ENCODE data around the gene PIP5K1B. TPM values are rescaled to one million over a fixed set of nuclear protein-coding genes. Genes with fewer than 3 reads are reported as not detected.

The PIP5K1B gene
- total RNA-seq, 1 experiment from 2014 or later = 3.4 TPM

DNA sequence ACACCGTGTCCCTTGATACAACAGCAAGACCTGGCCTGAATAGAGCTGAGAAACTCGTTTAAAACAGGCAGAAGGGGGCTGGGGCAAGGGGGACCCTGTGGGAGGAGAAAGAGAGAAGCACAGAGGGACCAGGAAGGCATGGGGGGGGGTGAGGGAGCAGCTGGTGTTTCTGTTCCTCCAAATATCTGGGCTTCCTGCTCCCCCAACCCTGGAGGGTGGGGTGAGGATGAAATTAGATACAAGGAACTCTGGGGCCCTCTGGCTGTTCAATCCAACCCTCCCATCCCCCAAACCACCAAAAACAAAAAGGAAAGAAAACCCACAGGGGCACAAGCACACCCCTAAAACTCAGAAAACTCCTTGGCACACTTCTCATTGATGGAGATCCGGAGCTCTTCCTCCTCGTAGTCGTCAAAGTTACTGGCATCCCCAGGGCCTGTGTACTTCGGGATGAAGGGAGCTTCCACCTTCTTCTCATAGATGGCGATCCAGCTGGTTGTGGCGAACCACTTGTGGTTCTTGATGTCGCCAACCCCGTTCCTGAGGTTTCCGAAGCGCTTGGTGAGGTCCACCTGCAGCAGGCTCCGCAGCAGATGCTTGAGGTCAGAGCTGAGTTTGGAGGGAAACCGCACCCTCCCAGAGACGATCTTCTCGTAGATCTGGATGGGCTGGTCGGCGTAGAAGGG lies 307.8 kb downstream of the PIP5K1B start:
- no peak for DNase-seq (ENCODE audit: extremely low read depth, low read depth)

DNA sequence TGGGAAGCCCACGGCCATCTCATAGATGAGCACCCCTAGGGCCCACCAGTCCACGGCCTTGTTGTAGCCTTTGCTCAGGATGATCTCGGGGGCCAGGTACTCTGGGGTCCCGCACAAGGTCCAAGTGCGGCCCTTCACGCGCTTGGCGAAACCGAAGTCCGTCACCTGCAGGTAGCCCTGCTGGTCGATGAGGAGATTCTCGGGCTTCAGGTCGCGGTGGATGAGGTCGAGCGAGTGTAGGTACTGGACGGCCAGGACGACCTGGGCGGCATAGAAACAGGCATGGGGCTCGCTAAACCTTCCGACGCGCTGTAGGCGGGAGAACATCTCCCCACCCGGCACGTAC lies 308.3 kb downstream of the PIP5K1B start:
- DNase-seq (ENCODE audit: extremely low read depth, low read depth) = no peak

- DNase-seq (ENCODE audit: extremely low read depth, low read depth) = no peak
Measured at GRCh38 chr9:69014013-69014412, 309.0 kb downstream of the PIP5K1B start, which contains the start of gene PRKACG. PRKACG (minus strand) TSS chr9:69014113; CDS start chr9:69014092, 21 bp downstream.

- no peak for DNase-seq (ENCODE audit: extremely low read depth, low read depth)
Measured at GRCh38 chr9:69016191-69017096, 311.4 kb downstream of the PIP5K1B start.

GRCh38 chr9:69018737-69019136 lies 313.7 kb downstream of the PIP5K1B start:
- DNase-seq (ENCODE audit: extremely low read depth, low read depth) = no peak

GRCh38 chr9:69019808-69020207 lies 314.8 kb downstream of the PIP5K1B start:
- DNase-seq (ENCODE audit: extremely low read depth, low read depth) = no peak

- no peak for DNase-seq (ENCODE audit: extremely low read depth, low read depth)
Measured at GRCh38 chr9:69020301-69021145, 315.5 kb downstream of the PIP5K1B start.

DNA sequence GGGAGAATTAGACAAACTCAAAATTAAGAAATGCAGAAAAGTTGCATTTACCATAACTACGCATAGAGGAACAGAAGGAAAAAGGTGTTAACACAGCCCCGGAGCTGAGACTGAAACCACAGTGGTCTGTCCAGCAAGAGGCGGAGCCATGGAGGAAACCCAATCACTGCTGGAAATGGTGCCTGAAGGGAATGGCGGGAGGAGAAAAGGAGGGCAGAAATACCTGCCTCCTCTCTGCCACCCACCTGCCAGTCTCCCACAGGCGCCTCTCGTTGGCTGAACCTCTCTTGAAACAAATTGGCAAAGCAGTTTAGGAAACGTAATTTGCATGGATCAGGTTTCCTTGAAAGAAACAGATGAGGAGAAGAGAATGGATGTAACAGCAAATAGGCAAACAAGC lies 318.6 kb downstream of the PIP5K1B start:
- DNase-seq (ENCODE audit: extremely low read depth, low read depth) = no peak

GRCh38 chr9:69027355-69028097 lies 322.5 kb downstream of the PIP5K1B start:
- peak; percentile 67 for DNase-seq (ENCODE audit: extremely low read depth, low read depth)

- DNase-seq (ENCODE audit: extremely low read depth, low read depth) = no peak
Measured at GRCh38 chr9:69028754-69029153, 323.7 kb downstream of the PIP5K1B start.

DNA sequence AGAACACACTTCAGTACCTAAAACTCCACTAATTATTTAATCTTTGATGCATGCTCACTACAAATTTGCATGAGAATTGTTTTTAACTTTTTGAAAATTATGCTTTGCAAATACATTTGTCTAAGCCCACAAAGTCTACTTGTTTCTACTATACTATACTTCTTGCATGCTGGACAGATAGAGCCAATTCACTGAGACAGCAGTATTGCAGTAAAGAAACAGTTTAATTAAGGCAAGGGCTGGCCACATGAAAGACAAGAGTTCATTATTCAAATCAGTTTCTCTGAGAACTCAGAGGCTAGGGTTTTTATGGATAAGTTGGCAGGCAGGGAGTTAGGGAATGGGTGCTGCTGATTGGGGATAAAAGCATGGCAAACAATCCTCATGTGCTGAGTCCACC lies 324.5 kb downstream of the PIP5K1B start:
- DNase-seq (ENCODE audit: extremely low read depth, low read depth) = no peak

- DNase-seq (ENCODE audit: extremely low read depth, low read depth) = no peak
Measured at GRCh38 chr9:69030851-69031645, 326.0 kb downstream of the PIP5K1B start.

DNA sequence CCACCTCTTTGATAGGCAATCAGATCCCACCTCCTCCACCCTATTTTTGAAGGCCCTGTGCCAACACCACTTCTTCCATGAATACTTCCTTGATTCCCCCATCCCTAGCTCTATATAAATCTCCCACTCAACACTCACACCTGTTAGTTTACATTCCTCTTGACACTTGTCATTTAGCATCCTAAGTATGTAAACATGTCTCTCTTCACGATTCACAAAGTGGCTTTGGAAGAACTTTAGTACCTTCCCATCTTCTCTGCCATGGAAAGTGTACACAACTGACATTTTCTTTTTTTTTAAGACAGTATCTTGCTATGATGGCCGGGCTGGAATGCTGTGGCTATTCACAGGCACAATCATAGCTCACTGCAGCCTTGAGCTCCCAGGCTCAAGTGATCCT lies 329.0 kb downstream of the PIP5K1B start:
- no peak for DNase-seq (ENCODE audit: extremely low read depth, low read depth)

- DNase-seq (ENCODE audit: extremely low read depth, low read depth) = peak; percentile 70
Measured at GRCh38 chr9:69035438-69036308, 330.6 kb downstream of the PIP5K1B start, which contains the start of gene FXN. FXN (plus strand) TSS chr9:69035752; CDS start chr9:69035783, 31 bp downstream.

GRCh38 chr9:69036309-69036708 lies 331.3 kb downstream of the PIP5K1B start:
- no peak for DNase-seq (ENCODE audit: extremely low read depth, low read depth)

- no peak for DNase-seq (ENCODE audit: extremely low read depth, low read depth)
Measured at GRCh38 chr9:69036799-69037198, 331.8 kb downstream of the PIP5K1B start.

- DNase-seq (ENCODE audit: extremely low read depth, low read depth) = no peak
Measured at GRCh38 chr9:69040646-69041045, 335.6 kb downstream of the PIP5K1B start.
